OCI-LY3 (cell line): Measurements from ENCODE around the gene ZNHIT3.

Experiments
- H2AFZ ChIP-seq: fragments of 200-600, 300-600 bp; shearing (Covaris generic); 2 replicates; pipeline ENCODE4 v1.6.0; 2014; ENCODE audit warnings: antibody characterized with exemption, low read depth, low read length
- H3K27ac ChIP-seq: fragments of 200-600, 300-600 bp; sonication (generic); 2 replicates; pipeline ENCODE4 v1.5.1; 2014; ENCODE audit warnings: mild to moderate bottlenecking, low read length, moderate library complexity, mixed read lengths
- H3K27me3 ChIP-seq: fragments of 200-600, 300-600 bp; sonication (generic); 2 replicates; pipeline ENCODE4 v1.6.1; 2014; ENCODE audit warnings: low read depth, low read length, mixed read lengths
- H3K36me3 ChIP-seq: fragments of 200-600, 300-600 bp; sonication (generic); replicated peaks from 2 replicates; pipeline ENCODE3; 2014; ENCODE audit warnings: low read depth, low read length, mixed read lengths
- H3K4me1 ChIP-seq: fragments of 300-600, 200-600 bp; sonication (generic); 2 replicates; pipeline ENCODE4 v1.6.1; 2014; ENCODE audit warnings: low read length, mixed read lengths
- H3K4me2 ChIP-seq: fragments of 200-600, 300-600 bp; sonication (generic); 2 replicates; pipeline ENCODE4 v1.6.1; 2014; ENCODE audit warnings: low read length, mixed read lengths
- H3K4me3 ChIP-seq: fragments of 300-600, 200-600 bp; sonication (generic); 2 replicates; pipeline ENCODE4 v1.5.1; 2014; ENCODE audit warnings: antibody characterized with exemption, mild to moderate bottlenecking, low read length, moderate library complexity
- H3K79me2 ChIP-seq: fragments of 300-600, 200-600 bp; shearing (Covaris generic); 2 replicates; pipeline ENCODE4 v1.6.1; 2014; ENCODE audit warnings: mild to moderate bottlenecking, low read length, mixed read lengths
- H3K9ac ChIP-seq: fragments of 300-600, 200-600 bp; shearing (Covaris generic); 2 replicates; pipeline ENCODE4 v1.6.0; 2014; ENCODE audit warnings: mild to moderate bottlenecking, low read length, moderate library complexity
- H3K9me3 ChIP-seq: fragments of 200-600, 300-600 bp; shearing (Covaris generic); 2 replicates; pipeline ENCODE4 v1.6.1; 2014; ENCODE audit warnings: low read length, mixed read lengths; ENCODE audit not compliant: insufficient read depth
- H4K20me1 ChIP-seq: fragments of 200-600, 300-600 bp; sonication (generic); 2 replicates; pipeline ENCODE4 v1.6.1; 2016; ENCODE audit warnings: low read length, mixed read lengths; ENCODE audit not compliant: insufficient read depth
- CTCF ChIP-seq: fragments of 200-600, 300-600 bp; sonication (generic); IDR thresholded peaks from 2 replicates; pipeline ENCODE4 v1.5.1; 2014; ENCODE audit warnings: antibody characterized with exemption, low read length, low read depth
- EZH2phosphoT487 ChIP-seq: fragments of 200-600 bp; shearing (Covaris generic); IDR thresholded peaks from 2 replicates; pipeline ENCODE4 v1.6.1; 2018; ENCODE audit warnings: antibody characterized with exemption, mixed run types, low read depth

The ZNHIT3 gene

GRCh38 chr17:36509272-36509985, 22.9 kb downstream of the ZNHIT3 start:
- Histone ChIP-seq H4K20me1 (no peaks in the 10 kb centered on the region), H3K79me2 (no peaks in the 10 kb centered on the region), H3K36me3 (peaks cover 5% of the 10 kb centered on the region), H3K4me1 (no peaks in the 10 kb centered on the region), H3K9ac (no peak overlapping the region), H3K9me3 (no peaks in the 10 kb centered on the region), H3K27ac (no peak overlapping the region), H3K4me3 (no peak overlapping the region), H3K4me2 (no peak overlapping the region), H3K27me3 (no peaks in the 10 kb centered on the region), H2AFZ (no peak overlapping the region)
- no peak for TF ChIP-seq EZH2phosphoT487
- no peak for TF ChIP-seq CTCF

- Histone ChIP-seq H3K9ac (no peak overlapping the region), H3K4me2 (no peak overlapping the region), H3K36me3 (peaks cover 7% of the 10 kb centered on the region)
Measured at GRCh38 chr17:36510636-36511035, 24.2 kb downstream of the ZNHIT3 start.

GRCh38 chr17:36511216-36511615, 24.7 kb downstream of the ZNHIT3 start:
- Histone ChIP-seq H4K20me1 (no peaks in the 10 kb centered on the region), H3K4me2 (no peak overlapping the region), H3K27ac (no peak overlapping the region), H3K36me3 (peaks cover 4% of the 10 kb centered on the region), H3K79me2 (no peaks in the 10 kb centered on the region), H3K4me1 (no peaks in the 10 kb centered on the region), H3K9me3 (no peaks in the 10 kb centered on the region), H3K9ac (no peak overlapping the region), H3K27me3 (no peaks in the 10 kb centered on the region), H2AFZ (no peak overlapping the region), H3K4me3 (no peak overlapping the region)
- no peak for TF ChIP-seq EZH2phosphoT487
- no peak for TF ChIP-seq CTCF

More at GRCh38 chr17:36510636-36511035, 24.2 kb downstream of the ZNHIT3 start:
- Histone ChIP-seq H3K4me1 (no peaks in the 10 kb centered on the region), H3K9me3 (no peaks in the 10 kb centered on the region), H2AFZ (no peak overlapping the region), H4K20me1 (no peaks in the 10 kb centered on the region), H3K27me3 (no peaks in the 10 kb centered on the region), H3K4me3 (no peak overlapping the region), H3K27ac (no peak overlapping the region), H3K79me2 (no peaks in the 10 kb centered on the region)
- TF ChIP-seq EZH2phosphoT487 = no peak
- TF ChIP-seq CTCF = no peak

- Histone ChIP-seq H3K36me3 (peaks cover 3% of the 10 kb centered on the region), H3K27ac (no peak overlapping the region), H3K4me3 (no peak overlapping the region), H3K4me1 (no peaks in the 10 kb centered on the region), H2AFZ (no peak overlapping the region), H3K4me2 (no peak overlapping the region), H3K27me3 (no peaks in the 10 kb centered on the region), H3K9ac (no peak overlapping the region), H3K79me2 (no peaks in the 10 kb centered on the region), H3K9me3 (no peaks in the 10 kb centered on the region), H4K20me1 (no peaks in the 10 kb centered on the region)
- TF ChIP-seq CTCF (no peak), EZH2phosphoT487 (no peak)
Measured at GRCh38 chr17:36512641-36513040, 26.2 kb downstream of the ZNHIT3 start.
